SJCRH30 (cell line): ENCODE data around the gene BRS3. TPM values are rescaled to one million over a fixed set of nuclear protein-coding genes. Genes with fewer than 3 reads are reported as not detected.
"Not testable (repeated sequence)": the region's sequence is repeated elsewhere in the genome, so short reads cannot be mapped to it uniquely, and the experiment has no call there.

Source experiments
- DNase-seq, 2 experiments: peaks; one replicate each; pipeline ENCODE4 v3.0.0-alpha.2; 2015 to 2020
- H3K27ac ChIP-seq: fragments of 250-450 bp; sonication (Bioruptor Pico); 2 replicates; pipeline ENCODE4 v1.5.1; 2020; ENCODE audit warnings: mild to moderate bottlenecking, moderate library complexity
- H3K27me3 ChIP-seq: fragments of 250-450 bp; sonication (Bioruptor Pico); 2 replicates; pipeline ENCODE4 v1.5.1; 2020; ENCODE audit warnings: mild to moderate bottlenecking, moderate library complexity
- H3K36me3 ChIP-seq: fragments of 250-450 bp; sonication (Bioruptor Pico); 2 replicates; pipeline ENCODE4 v1.5.1; 2020; ENCODE audit warnings: mild to moderate bottlenecking, moderate library complexity
- H3K4me1 ChIP-seq: fragments of 250-450 bp; sonication (Bioruptor Pico); 2 replicates; pipeline ENCODE4 v1.5.1; 2020; ENCODE audit warnings: mild to moderate bottlenecking, moderate library complexity
- H3K4me3 ChIP-seq: fragments of 250-450 bp; sonication (Bioruptor Pico); 2 replicates; pipeline ENCODE4 v1.5.1; 2020; ENCODE audit warnings: mild to moderate bottlenecking, moderate library complexity
- H3K9me3 ChIP-seq: fragments of 250-450 bp; sonication (Bioruptor Pico); replicated peaks from 2 replicates; pipeline ENCODE4 v1.5.1; 2020; ENCODE audit warnings: mild to moderate bottlenecking, moderate library complexity
- total RNA-seq: library from RNA; depleted of rRNA; stranded (reverse); fragments of >200 nt; shearing (Covaris generic); gene quantifications from 2 replicates; pipeline ENCODE4 v1.2.3, GENCODE V29; 2014; rRNA removed

BRS3 gene
- not detected in 2 replicates for total RNA-seq

GRCh38 chrX:136487647-136488046, at the start of gene BRS3:
BRS3 (plus strand) TSS chrX:136487947; CDS start chrX:136488115, 168 bp downstream.
- no peaks in the 10 kb centered on the region for H3K27me3 ChIP-seq
- H3K4me1 ChIP-seq: no peaks in the 10 kb centered on the region
- H3K9me3 ChIP-seq: no peaks in the 10 kb centered on the region
- H3K27ac ChIP-seq: no peak within 1 kb of the TSS
- DNase-seq: no peak
- no peak within 1 kb of the TSS for H3K4me3 ChIP-seq
- no peaks in the 10 kb centered on the region for H3K36me3 ChIP-seq

- Histone ChIP-seq H3K27me3 (no peaks in the 10 kb centered on the region), H3K9me3 (no peaks in the 10 kb centered on the region), H3K4me1 (no peaks in the 10 kb centered on the region), H3K36me3 (no peaks in the 10 kb centered on the region), H3K4me3 (no peak overlapping the region), H3K27ac (no peak overlapping the region)
- no peak for DNase-seq
Observed at GRCh38 chrX:136438192-136438591, 49.6 kb upstream of the BRS3 start.

GRCh38 chrX:136445674-136446073, 42.1 kb upstream of the BRS3 start:
- H3K4me1 ChIP-seq, H3K27me3 ChIP-seq, H3K27ac ChIP-seq, H3K36me3 ChIP-seq, H3K4me3 ChIP-seq, DNase-seq, H3K9me3 ChIP-seq: not testable (repeated sequence)

GRCh38 chrX:136446208-136446607, 41.5 kb upstream of the BRS3 start:
- Histone ChIP-seq H3K27ac (no peak overlapping the region), H3K27me3 (no peaks in the 10 kb centered on the region), H3K36me3 (no peaks in the 10 kb centered on the region), H3K4me3 (no peak overlapping the region), H3K9me3 (no peaks in the 10 kb centered on the region), H3K4me1 (no peaks in the 10 kb centered on the region)
- DNase-seq: no peak

GRCh38 chrX:136447308-136447707, 40.4 kb upstream of the BRS3 start:
- no peak overlapping the region for H3K27ac ChIP-seq
- H3K27me3 ChIP-seq: no peaks in the 10 kb centered on the region
- H3K4me1 ChIP-seq: no peaks in the 10 kb centered on the region
- no peak overlapping the region for H3K4me3 ChIP-seq
- no peaks in the 10 kb centered on the region for H3K9me3 ChIP-seq
- H3K36me3 ChIP-seq: no peaks in the 10 kb centered on the region
- no peak for DNase-seq

GRCh38 chrX:136447968-136448367, 39.8 kb upstream of the BRS3 start:
- Histone ChIP-seq H3K4me3 (no peak overlapping the region), H3K27ac (no peak overlapping the region), H3K9me3 (no peaks in the 10 kb centered on the region), H3K27me3 (no peaks in the 10 kb centered on the region), H3K4me1 (no peaks in the 10 kb centered on the region), H3K36me3 (no peaks in the 10 kb centered on the region)
- DNase-seq: no peak

- Histone ChIP-seq H3K4me3 (no peak overlapping the region), H3K27ac (no peak overlapping the region), H3K27me3 (no peaks in the 10 kb centered on the region), H3K4me1 (no peaks in the 10 kb centered on the region), H3K36me3 (no peaks in the 10 kb centered on the region), H3K9me3 (no peaks in the 10 kb centered on the region)
- DNase-seq: no peak
Observed at GRCh38 chrX:136450050-136450830, 37.5 kb upstream of the BRS3 start.

GRCh38 chrX:136452614-136453013, 35.1 kb upstream of the BRS3 start:
- Histone ChIP-seq H3K4me1 (no peaks in the 10 kb centered on the region), H3K27ac (no peak overlapping the region), H3K36me3 (no peaks in the 10 kb centered on the region), H3K4me3 (no peak overlapping the region), H3K9me3 (no peaks in the 10 kb centered on the region), H3K27me3 (no peaks in the 10 kb centered on the region)
- DNase-seq: no peak

- Histone ChIP-seq H3K4me1 (no peaks in the 10 kb centered on the region), H3K9me3 (no peaks in the 10 kb centered on the region), H3K36me3 (no peaks in the 10 kb centered on the region), H3K27me3 (no peaks in the 10 kb centered on the region), H3K27ac (no peak overlapping the region), H3K4me3 (no peak overlapping the region)
- no peak for DNase-seq
Observed at GRCh38 chrX:136453114-136453513, 34.6 kb upstream of the BRS3 start.

GRCh38 chrX:136453771-136454170, 34.0 kb upstream of the BRS3 start:
- no peak overlapping the region for H3K4me3 ChIP-seq
- no peaks in the 10 kb centered on the region for H3K36me3 ChIP-seq
- H3K27me3 ChIP-seq: no peaks in the 10 kb centered on the region
- DNase-seq: no peak
- H3K9me3 ChIP-seq: no peaks in the 10 kb centered on the region
- H3K4me1 ChIP-seq: no peaks in the 10 kb centered on the region
- no peak overlapping the region for H3K27ac ChIP-seq

GRCh38 chrX:136456133-136456532, 31.6 kb upstream of the BRS3 start:
- no peaks in the 10 kb centered on the region for H3K27me3 ChIP-seq
- no peak overlapping the region for H3K27ac ChIP-seq
- H3K36me3 ChIP-seq: no peaks in the 10 kb centered on the region
- no peaks in the 10 kb centered on the region for H3K4me1 ChIP-seq
- DNase-seq: no peak
- H3K9me3 ChIP-seq: no peaks in the 10 kb centered on the region
- H3K4me3 ChIP-seq: no peak overlapping the region

GRCh38 chrX:136457303-136457917, 30.3 kb upstream of the BRS3 start:
- Histone ChIP-seq H3K9me3 (no peaks in the 10 kb centered on the region), H3K4me3 (no peak overlapping the region), H3K36me3 (no peaks in the 10 kb centered on the region), H3K27ac (no peak overlapping the region), H3K27me3 (no peaks in the 10 kb centered on the region), H3K4me1 (no peaks in the 10 kb centered on the region)
- DNase-seq: no peak

- Histone ChIP-seq H3K9me3 (no peaks in the 10 kb centered on the region), H3K27me3 (no peaks in the 10 kb centered on the region), H3K4me1 (no peaks in the 10 kb centered on the region), H3K36me3 (no peaks in the 10 kb centered on the region), H3K27ac (no peak overlapping the region), H3K4me3 (no peak overlapping the region)
- DNase-seq: no peak
Observed at GRCh38 chrX:136464589-136464988, 23.2 kb upstream of the BRS3 start.

- Histone ChIP-seq H3K36me3 (no peaks in the 10 kb centered on the region), H3K9me3 (no peaks in the 10 kb centered on the region), H3K27me3 (no peaks in the 10 kb centered on the region), H3K27ac (no peak overlapping the region), H3K4me1 (no peaks in the 10 kb centered on the region), H3K4me3 (no peak overlapping the region)
- DNase-seq: no peak
Observed at GRCh38 chrX:136467303-136467702, 20.4 kb upstream of the BRS3 start.

- H3K27ac ChIP-seq: no peak overlapping the region
- H3K27me3 ChIP-seq: no peaks in the 10 kb centered on the region
- no peaks in the 10 kb centered on the region for H3K4me1 ChIP-seq
- no peak overlapping the region for H3K4me3 ChIP-seq
- DNase-seq: no peak
- H3K36me3 ChIP-seq: no peaks in the 10 kb centered on the region
- no peaks in the 10 kb centered on the region for H3K9me3 ChIP-seq
Observed at GRCh38 chrX:136468391-136469103, 19.2 kb upstream of the BRS3 start.
